NCI-H2227 (cell line): ENCODE results near the gene ZNF862.

Experiments used
- DNase-seq: peaks from one replicate; lab custom pipeline; 2025; ENCODE audit not compliant: unreplicated experiment; lab: John Stamatoyannopoulos, UW

ZNF862 gene

GRCh38 chr7:149809215-149809614 is 29.0 kb upstream of the ZNF862 start:
- no peak for DNase-seq

GRCh38 chr7:149811221-149811620 is 27.0 kb upstream of the ZNF862 start:
- peak; percentile 12 for DNase-seq

- DNase-seq, result no peak
These were observed 26.2 kb upstream of the ZNF862 start for GRCh38 chr7:149811831-149812490.

GRCh38 chr7:149813254-149814035 is 24.7 kb upstream of the ZNF862 start:
- DNase-seq, result no peak

- DNase-seq, result no peak
These were observed 23.7 kb upstream of the ZNF862 start for GRCh38 chr7:149814494-149814893.

GRCh38 chr7:149815121-149815520 is 23.1 kb upstream of the ZNF862 start:
- DNase-seq, result no peak

- DNase-seq, result no peak
These were observed 22.4 kb upstream of the ZNF862 start for GRCh38 chr7:149815661-149816266.

GRCh38 chr7:149816267-149816751 is 21.9 kb upstream of the ZNF862 start:
- DNase-seq, result no peak

- no peak for DNase-seq
These were observed 21.4 kb upstream of the ZNF862 start for GRCh38 chr7:149816794-149817193.

- DNase-seq, result no peak
These were observed 20.8 kb upstream of the ZNF862 start for GRCh38 chr7:149817301-149817771.

GRCh38 chr7:149817836-149818535 is 20.2 kb upstream of the ZNF862 start:
- no peak for DNase-seq

GRCh38 chr7:149818536-149818840 is 19.7 kb upstream of the ZNF862 start:
- DNase-seq, result no peak

- DNase-seq, result no peak
These were observed 18.8 kb upstream of the ZNF862 start for GRCh38 chr7:149819141-149819960.

GRCh38 chr7:149819961-149820340 is 18.2 kb upstream of the ZNF862 start:
- DNase-seq, result no peak

GRCh38 chr7:149820622-149821190 is 17.5 kb upstream of the ZNF862 start:
- DNase-seq, result no peak

- DNase-seq, result no peak
These were observed 16.7 kb upstream of the ZNF862 start for GRCh38 chr7:149821191-149822148.

GRCh38 chr7:149822353-149822943 is 15.7 kb upstream of the ZNF862 start:
- no peak for DNase-seq

- no peak for DNase-seq
These were observed 15.0 kb upstream of the ZNF862 start for GRCh38 chr7:149823191-149823630.
